ENCODE data around the gene PARVG.

The PARVG gene

GRCh38 chr22:44256085-44256484 is 75.4 kb downstream of the PARVG start:
- in situ Hi-C loops (cut with MboI; ENCODE audit: low sequenced_read_pairs, unreplicated experiment), result no loop called here
- no peak for TF ChIP-seq CTCF (IDR thresholded peaks at IDR 0.05; ENCODE audit: borderline replicate concordance, control extremely low read depth, extremely low read depth, insufficient read depth, missing control alignments)
- DNase-seq (ENCODE audit: low spot score), result no peak

GRCh38 chr22:44256556-44257485 is 76.1 kb downstream of the PARVG start:
- no peak for DNase-seq (ENCODE audit: low spot score)
- TF ChIP-seq CTCF (IDR thresholded peaks at IDR 0.05; ENCODE audit: borderline replicate concordance, control extremely low read depth, extremely low read depth, insufficient read depth, missing control alignments), result no peak
- in situ Hi-C loops (cut with MboI; ENCODE audit: low sequenced_read_pairs, unreplicated experiment), result no loop called here
